NB4 (cell line): ENCODE data around the gene JMJD6.
A peak's percentile ranks its signal among the peaks of the same experiment; 100 is the strongest.

Source experiments
- DNase-seq: peaks from one replicate; pipeline ENCODE4 v3.0.0; 2010; ENCODE audit warnings: low read depth
- H3K4me3 ChIP-seq: one replicate; pipeline ENCODE4 v1.5.1; 2011; ENCODE audit warnings: mild to moderate bottlenecking, low read depth, low read length, moderate library complexity
- CTCF ChIP-seq: IDR thresholded peaks from one replicate; pipeline ENCODE4 v1.5.1; 2012; ENCODE audit warnings: low read depth, low read length
- MAX ChIP-seq: IDR thresholded peaks from 2 replicates; pipeline ENCODE4 v1.6.1; 2011; ENCODE audit warnings: low read depth, low read length
- MYC ChIP-seq: IDR thresholded peaks from 2 replicates; pipeline ENCODE4 v1.6.1; 2011; ENCODE audit warnings: low read depth, low read length
- POLR2A ChIP-seq: IDR thresholded peaks from 2 replicates; pipeline ENCODE4 v1.6.1; 2011; ENCODE audit warnings: mild to moderate bottlenecking; ENCODE audit not compliant: insufficient read length; ENCODE audit errors: extremely low read depth

JMJD6 gene

DNA sequence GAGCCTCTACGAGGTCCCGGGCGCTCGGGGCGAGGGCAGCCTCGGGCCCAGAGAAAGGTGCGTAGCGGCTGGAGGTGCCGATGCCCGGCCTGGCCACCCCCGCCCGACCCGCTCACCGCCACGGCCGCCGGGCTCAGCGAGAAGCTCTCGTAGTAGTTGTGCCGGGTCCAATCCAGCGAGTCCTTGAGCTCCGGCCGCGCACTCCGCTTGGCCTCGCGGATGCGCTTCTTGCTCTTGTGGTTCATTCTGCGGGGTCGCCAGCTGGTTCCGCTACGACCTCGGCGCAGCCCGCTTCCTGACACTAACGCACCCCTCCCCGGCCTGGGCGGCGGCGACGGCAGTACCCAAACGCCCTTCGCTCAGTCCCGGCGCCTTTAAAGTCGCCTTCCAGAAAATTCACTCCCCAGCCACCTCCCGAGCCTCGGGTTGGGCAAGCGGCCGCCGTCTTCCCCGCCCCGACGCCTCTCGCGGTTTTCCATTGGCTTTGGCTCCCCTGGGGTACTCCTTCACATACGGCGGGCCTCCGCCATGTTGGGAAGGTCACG is at the start of gene JMJD6:
Gene JMJD6, minus strand, starts transcription at position 376 of the 545 bp plus-strand sequence. Its CDS starts 131 bp downstream, at position 245.
- peak within 1 kb of the TSS; percentile 76 for H3K4me3 ChIP-seq
- peak; percentile 98 for DNase-seq
- TF ChIP-seq MAX: peak; percentile 62; the same call in 1 of the 2 replicates
- TF ChIP-seq CTCF: no peak
- TF ChIP-seq MYC: peak; percentile 43

DNA sequence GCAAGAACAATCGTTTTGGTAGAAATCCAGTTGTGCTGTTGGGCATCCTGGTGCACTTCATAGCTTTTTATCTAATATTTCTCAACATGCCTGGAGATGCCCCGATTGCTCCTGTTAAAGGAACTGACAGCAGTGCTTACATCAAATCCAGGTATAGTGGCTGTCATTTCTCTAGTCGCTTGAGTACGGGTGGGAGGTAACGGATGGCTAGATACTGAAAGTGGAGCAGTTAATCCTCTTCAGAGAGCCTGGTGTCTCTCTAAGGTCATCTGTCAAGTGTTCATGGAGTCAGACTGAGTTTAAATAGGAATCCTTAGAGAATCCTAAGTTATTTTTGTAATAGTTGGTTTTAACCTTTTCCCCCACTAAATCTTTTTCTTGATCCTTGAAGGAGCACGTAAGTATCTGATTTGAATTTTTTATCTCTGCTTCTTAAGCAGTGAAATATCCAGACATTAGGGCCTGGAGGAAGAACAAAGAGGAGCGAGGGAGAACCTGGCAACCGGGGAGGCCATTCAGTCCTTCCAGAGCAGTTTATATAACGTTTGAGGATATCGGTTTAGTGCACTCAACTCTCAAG is 48.7 kb upstream of the JMJD6 start:
- no peak for DNase-seq
- TF ChIP-seq POLR2A (no peak), MAX (no peak), MYC (no peak), CTCF (no peak)
- H3K4me3 ChIP-seq: no peak overlapping the region

- TF ChIP-seq MYC (no peak), CTCF (no peak), MAX (no peak), POLR2A (no peak)
- peak overlapping the region; percentile 1 for H3K4me3 ChIP-seq
- DNase-seq: peak; percentile 83
Measured at GRCh38 chr17:76772842-76773525, 46.6 kb upstream of the JMJD6 start.

DNA sequence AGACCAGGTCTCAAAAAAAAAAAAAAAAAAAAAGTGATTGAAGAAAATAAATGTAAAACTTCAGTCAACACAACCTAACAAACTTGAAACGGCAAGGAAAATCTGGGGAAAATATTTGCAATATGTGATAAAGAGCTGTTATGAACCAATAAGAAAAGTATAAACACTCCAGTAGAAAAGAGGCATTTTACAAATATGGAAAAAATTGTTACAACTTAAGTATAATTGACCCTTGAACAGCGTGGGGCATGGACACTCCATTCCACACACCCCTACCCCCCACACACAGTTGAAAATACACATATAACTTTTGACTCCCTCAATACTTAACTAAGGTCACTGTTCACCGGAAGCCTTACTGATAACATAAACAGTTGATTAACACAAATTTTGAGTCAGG is 32.2 kb upstream of the JMJD6 start:
- no peak for DNase-seq
- H3K4me3 ChIP-seq: no peak overlapping the region
- TF ChIP-seq CTCF: no peak
- TF ChIP-seq MAX: no peak
- no peak for TF ChIP-seq POLR2A
- no peak for TF ChIP-seq MYC

GRCh38 chr17:76757256-76757655 is 30.9 kb upstream of the JMJD6 start:
- no peak for DNase-seq
- H3K4me3 ChIP-seq: no peak overlapping the region
- TF ChIP-seq MAX (no peak), MYC (no peak), POLR2A (no peak), CTCF (no peak)
